ENCODE measurements around the gene MRPS26.

- TF ChIP-seq CTCF (tag by site-specific recombination; IDR thresholded peaks at IDR 0.05) (no peak), ZNF843 (tag by site-specific recombination; IDR thresholded peaks at IDR 0.05) (no peak), ZNF157 (tag by site-specific recombination; IDR thresholded peaks at IDR 0.05) (no peak), ZFHX2 (tag by site-specific recombination; conservative IDR thresholded peaks at IDR 0.05) (no peak), SETDB1 (IDR thresholded peaks at IDR 0.05; ENCODE audit: insufficient read length, low read length) (no peak), ZFP37 (tag by site-specific recombination; IDR thresholded peaks at IDR 0.05) (no peak), ZNF221 (tag by site-specific recombination; IDR thresholded peaks at IDR 0.05; ENCODE audit: borderline replicate concordance) (no peak), ZNF133 (tag by site-specific recombination; IDR thresholded peaks at IDR 0.05) (no peak), TRIM28 (IDR thresholded peaks at IDR 0.05; ENCODE audit: borderline replicate concordance, low read length) (no peak), ZNF423 (tag by site-specific recombination; IDR thresholded peaks at IDR 0.05) (no peak), ZNF660 (tag by site-specific recombination; IDR thresholded peaks at IDR 0.05) (no peak), ZNF514 (tag by site-specific recombination; IDR thresholded peaks at IDR 0.05) (no peak), SP3 (tag by site-specific recombination; IDR thresholded peaks at IDR 0.05) (no peak), ZNF140 (tag by site-specific recombination; IDR thresholded peaks at IDR 0.05) (no peak)
Observed at GRCh38 chr20:3059489-3059888, 13.6 kb downstream of the MRPS26 start.
